Measurements from ENCODE around the gene FNDC10. TPM values are rescaled to one million over a fixed set of nuclear protein-coding genes. Genes with fewer than 3 reads are reported as not detected.
A peak's percentile ranks its signal among the peaks of the same experiment; 100 is the strongest.

The FNDC10 gene
- total RNA-seq, 2 donors from 2014 or later, result 10.4 to 10.8 TPM

DNA sequence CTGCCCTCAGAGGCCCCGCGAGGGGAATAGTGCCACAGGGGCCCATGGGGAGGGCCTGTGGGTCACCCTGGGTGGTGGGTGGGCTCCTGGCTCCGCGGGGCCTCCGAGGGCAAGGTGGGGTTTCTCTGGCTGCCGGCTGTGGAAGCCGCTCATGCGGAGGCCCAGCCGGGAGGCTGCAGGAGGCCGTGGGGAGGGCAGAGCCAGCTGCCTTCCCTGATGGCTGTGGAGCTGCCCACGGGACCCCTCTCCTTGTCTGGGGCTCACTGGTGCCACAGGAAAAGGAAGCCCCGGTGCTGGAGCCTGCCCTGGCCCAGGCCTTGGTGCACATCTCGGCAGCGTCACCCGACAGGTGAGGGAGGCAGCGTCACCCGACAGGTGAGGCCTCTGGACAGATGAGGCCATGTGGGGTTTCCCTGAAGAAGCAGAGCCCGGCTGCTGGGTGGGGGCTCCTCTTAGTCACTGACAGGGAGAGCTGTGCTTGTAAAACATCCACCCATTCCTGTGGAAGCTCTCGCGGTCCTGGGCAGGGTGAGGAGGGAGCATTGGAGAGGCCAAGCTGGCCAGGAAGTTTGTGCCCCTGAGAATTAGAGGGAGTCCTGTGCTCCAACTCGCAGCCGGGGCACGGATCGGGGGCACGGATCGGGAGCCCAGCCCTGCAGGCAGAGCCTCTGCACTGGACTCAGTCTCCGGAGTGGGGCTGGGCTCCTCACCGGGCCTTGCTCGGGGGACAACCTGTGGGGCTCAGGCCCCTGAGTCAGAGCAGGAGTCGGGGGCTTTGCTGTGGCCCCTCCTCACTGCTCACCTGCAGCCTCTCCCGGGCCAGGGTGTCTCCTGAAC, 21.5 kb upstream of the FNDC10 start:
- TF ChIP-seq, protein P1, sequence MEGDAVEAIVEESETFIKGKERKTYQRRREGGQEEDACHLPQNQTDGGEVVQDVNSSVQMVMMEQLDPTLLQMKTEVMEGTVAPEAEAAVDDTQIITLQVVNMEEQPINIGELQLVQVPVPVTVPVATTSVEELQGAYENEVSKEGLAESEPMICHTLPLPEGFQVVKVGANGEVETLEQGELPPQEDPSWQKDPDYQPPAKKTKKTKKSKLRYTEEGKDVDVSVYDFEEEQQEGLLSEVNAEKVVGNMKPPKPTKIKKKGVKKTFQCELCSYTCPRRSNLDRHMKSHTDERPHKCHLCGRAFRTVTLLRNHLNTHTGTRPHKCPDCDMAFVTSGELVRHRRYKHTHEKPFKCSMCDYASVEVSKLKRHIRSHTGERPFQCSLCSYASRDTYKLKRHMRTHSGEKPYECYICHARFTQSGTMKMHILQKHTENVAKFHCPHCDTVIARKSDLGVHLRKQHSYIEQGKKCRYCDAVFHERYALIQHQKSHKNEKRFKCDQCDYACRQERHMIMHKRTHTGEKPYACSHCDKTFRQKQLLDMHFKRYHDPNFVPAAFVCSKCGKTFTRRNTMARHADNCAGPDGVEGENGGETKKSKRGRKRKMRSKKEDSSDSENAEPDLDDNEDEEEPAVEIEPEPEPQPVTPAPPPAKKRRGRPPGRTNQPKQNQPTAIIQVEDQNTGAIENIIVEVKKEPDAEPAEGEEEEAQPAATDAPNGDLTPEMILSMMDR (conservative IDR thresholded peaks at IDR 0.05), result no peak
- no peak overlapping the region for H3K4me3 ChIP-seq (ENCODE audit: low read length)
- Mint-ChIP-seq H3K9me3 (no peaks in the 10 kb centered on the region), H3K4me3 (no peak overlapping the region), H3K36me3 (ENCODE audit: low read depth) (peaks cover 10% of the 10 kb centered on the region), H3K27ac (no peak overlapping the region), H3K4me1 (no peaks in the 10 kb centered on the region), H3K27me3 (ENCODE audit: insufficient read depth) (no peaks in the 10 kb centered on the region)
- H3K4me1 ChIP-seq (ENCODE audit: control insufficient read depth, insufficient read depth, low read length), result peaks cover 8% of the 10 kb centered on the region
- no peak overlapping the region for H3K27ac ChIP-seq (ENCODE audit: low read depth, low read length)
- peaks cover 18% of the 10 kb centered on the region for H3K36me3 ChIP-seq (ENCODE audit: control insufficient read depth, insufficient read depth, low read length)
- H3K9ac ChIP-seq (ENCODE audit: extremely low read depth, low read length, poor library complexity, severe bottlenecking), result no peak overlapping the region
- H3K9me3 ChIP-seq (ENCODE audit: control insufficient read depth, low read length), result no peaks in the 10 kb centered on the region
- H3K27me3 ChIP-seq (ENCODE audit: control insufficient read depth, insufficient read depth, low read length, poor library complexity, severe bottlenecking), result no peaks in the 10 kb centered on the region
- WGBS, 2 experiments (ENCODE audit: insufficient coverage in 1 of 2, insufficient read length in 1 of 2), result 94 to 95% methylated on average over 12 to 31 of the region's 31 CpGs
- DNase-seq, result no peak

DNA sequence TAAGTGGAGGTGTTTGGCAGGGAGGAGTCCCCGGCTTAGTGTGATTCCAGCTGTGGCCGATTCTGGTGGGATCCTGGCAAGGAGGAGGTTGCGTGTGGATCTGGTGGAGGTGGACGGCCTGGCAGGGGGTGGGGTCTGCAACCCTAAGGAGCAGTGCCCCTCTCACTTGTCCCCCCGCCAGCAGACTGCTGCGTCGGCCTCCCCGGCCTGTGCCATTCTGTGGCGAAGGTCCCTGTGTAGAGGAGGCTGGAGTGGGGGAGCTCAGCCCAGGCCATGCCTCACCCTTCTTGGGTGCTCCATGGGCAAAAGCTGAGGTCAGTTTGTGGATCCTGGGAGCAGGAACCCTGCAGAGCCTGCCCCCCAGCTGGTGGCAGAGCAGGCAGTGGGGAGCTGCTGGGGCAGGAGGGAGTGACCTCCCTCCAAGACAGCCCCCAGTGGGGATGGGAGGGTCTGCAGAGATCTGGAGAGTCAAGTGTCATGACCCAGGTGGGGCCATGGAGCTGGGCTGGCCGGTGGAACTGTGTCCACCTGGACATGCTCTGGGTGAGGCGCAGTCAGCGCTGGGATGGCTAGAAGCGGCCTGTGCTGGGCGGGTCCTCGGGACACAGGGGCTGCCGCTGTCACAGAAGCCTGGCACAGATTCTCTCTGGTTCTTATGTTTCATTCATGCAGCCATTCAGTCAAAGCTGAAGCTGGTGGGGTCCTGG, 20.7 kb upstream of the FNDC10 start:
- no peaks in the 10 kb centered on the region for H3K27me3 Mint-ChIP-seq (ENCODE audit: insufficient read depth)

DNA sequence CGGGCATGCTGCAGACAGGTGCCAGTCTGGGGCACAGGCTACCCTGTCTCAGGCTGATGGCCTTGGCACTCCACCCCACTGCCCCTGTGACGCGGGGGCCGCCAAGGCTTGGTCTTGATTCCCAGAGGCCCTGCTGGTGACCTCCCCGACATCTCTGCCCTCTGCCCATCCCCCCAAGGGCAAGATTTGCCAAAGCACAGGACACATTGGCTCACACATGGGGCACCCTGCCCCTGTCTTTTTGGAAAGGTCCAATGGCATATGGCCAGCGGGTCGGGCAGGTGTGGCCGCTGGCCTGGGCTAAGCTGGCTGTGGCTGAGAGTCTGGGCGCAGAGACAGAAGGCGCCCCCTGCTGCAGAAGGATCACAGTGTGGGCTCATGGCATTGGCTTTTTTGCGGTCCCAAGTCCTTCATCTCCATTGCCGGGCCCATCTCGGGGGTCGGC, 20.0 kb upstream of the FNDC10 start:
- peak; percentile 90 for DNase-seq
- no peak overlapping the region for H3K9ac ChIP-seq (ENCODE audit: extremely low read depth, low read length, poor library complexity, severe bottlenecking)
- H3K4me1 Mint-ChIP-seq, result no peaks in the 10 kb centered on the region
- H3K4me3 ChIP-seq (ENCODE audit: low read length), result no peak overlapping the region
- no peaks in the 10 kb centered on the region for H3K9me3 ChIP-seq (ENCODE audit: control insufficient read depth, low read length)
- no peak overlapping the region for H3K4me3 Mint-ChIP-seq
- no peak overlapping the region for H3K27ac Mint-ChIP-seq
- no peak overlapping the region for H3K27ac ChIP-seq (ENCODE audit: low read depth, low read length)
- no peaks in the 10 kb centered on the region for H3K9me3 Mint-ChIP-seq
- H3K36me3 ChIP-seq (ENCODE audit: control insufficient read depth, insufficient read depth, low read length), result peaks cover 18% of the 10 kb centered on the region
- H3K4me1 ChIP-seq (ENCODE audit: control insufficient read depth, insufficient read depth, low read length), result peaks cover 8% of the 10 kb centered on the region
- TF ChIP-seq, protein P1 (conservative IDR thresholded peaks at IDR 0.05), result peak; percentile 74
- H3K36me3 Mint-ChIP-seq (ENCODE audit: low read depth), result peaks cover 10% of the 10 kb centered on the region
- no peaks in the 10 kb centered on the region for H3K27me3 Mint-ChIP-seq (ENCODE audit: insufficient read depth)
- 85 to 86% methylated on average over 5 to 14 of the region's 14 CpGs for WGBS, 2 experiments (ENCODE audit: insufficient coverage in 1 of 2, insufficient read length in 1 of 2)
- no peaks in the 10 kb centered on the region for H3K27me3 ChIP-seq (ENCODE audit: control insufficient read depth, insufficient read depth, low read length, poor library complexity, severe bottlenecking)

More for the DNA sequence above, 20.7 kb upstream of the FNDC10 start:
- DNase-seq, result no peak
- Histone ChIP-seq H3K27ac (ENCODE audit: low read depth, low read length) (no peak overlapping the region), H3K4me1 (ENCODE audit: control insufficient read depth, insufficient read depth, low read length) (peaks cover 8% of the 10 kb centered on the region), H3K27me3 (ENCODE audit: control insufficient read depth, insufficient read depth, low read length, poor library complexity, severe bottlenecking) (no peaks in the 10 kb centered on the region), H3K9me3 (ENCODE audit: control insufficient read depth, low read length) (no peaks in the 10 kb centered on the region), H3K9ac (ENCODE audit: extremely low read depth, low read length, poor library complexity, severe bottlenecking) (no peak overlapping the region), H3K4me3 (ENCODE audit: low read length) (no peak overlapping the region), H3K36me3 (ENCODE audit: control insufficient read depth, insufficient read depth, low read length) (peaks cover 18% of the 10 kb centered on the region)
- Mint-ChIP-seq H3K4me1 (no peaks in the 10 kb centered on the region), H3K36me3 (ENCODE audit: low read depth) (peaks cover 10% of the 10 kb centered on the region), H3K4me3 (no peak overlapping the region), H3K27ac (no peak overlapping the region), H3K9me3 (no peaks in the 10 kb centered on the region)
- TF ChIP-seq, protein P1 (conservative IDR thresholded peaks at IDR 0.05), result no peak
- WGBS, 2 experiments (ENCODE audit: insufficient coverage in 1 of 2, insufficient read length in 1 of 2), result 93 to 94% methylated on average over 9 to 16 of the region's 16 CpGs
